Nephron progenitor cell (in vitro differentiated cells): ENCODE data around the gene SERTAD1.

Experiments used
- DNase-seq: peaks from one replicate; pipeline ENCODE4 v3.0.0; 2021
- H3K27ac Mint-ChIP-seq: 2 replicates; pipeline ENCODE4 v1.8.0; 2021; ENCODE audit warnings: mild to moderate bottlenecking, moderate library complexity, mixed read lengths
- H3K27me3 Mint-ChIP-seq: 2 replicates; pipeline ENCODE4 v1.8.0; 2021; ENCODE audit warnings: mild to moderate bottlenecking, low read depth, mixed read lengths; ENCODE audit not compliant: poor library complexity
- H3K36me3 Mint-ChIP-seq: 2 replicates; pipeline ENCODE4 v1.8.0; 2021; ENCODE audit warnings: low read depth, mixed read lengths
- H3K4me1 Mint-ChIP-seq: 2 replicates; pipeline ENCODE4 v1.8.0; 2021; ENCODE audit warnings: mixed read lengths
- H3K4me3 Mint-ChIP-seq: 2 replicates; pipeline ENCODE4 v1.8.0; 2021; ENCODE audit warnings: mild to moderate bottlenecking, moderate library complexity, mixed read lengths
- H3K9me3 Mint-ChIP-seq: 2 replicates; pipeline ENCODE4 v1.8.0; 2021; ENCODE audit warnings: mild to moderate bottlenecking, moderate library complexity, mixed read lengths
- CTCF ChIP-seq: fragments of 200-600 bp; sonication (generic); IDR thresholded peaks from 2 replicates; pipeline ENCODE4 v1.5.0; 2021; ENCODE audit warnings: antibody characterized with exemption

SERTAD1 gene

GRCh38 chr19:40397568-40397906 lies 28.3 kb downstream of the SERTAD1 start:
- no peak for DNase-seq
- no peak overlapping the region for H3K4me3 Mint-ChIP-seq
- H3K27ac Mint-ChIP-seq: no peak overlapping the region
- H3K9me3 Mint-ChIP-seq: no peaks in the 10 kb centered on the region
- peaks cover 29% of the 10 kb centered on the region for H3K4me1 Mint-ChIP-seq
- H3K27me3 Mint-ChIP-seq: peaks cover 15% of the 10 kb centered on the region
- no peaks in the 10 kb centered on the region for H3K36me3 Mint-ChIP-seq
- no peak for TF ChIP-seq CTCF

- DNase-seq: no peak
- Mint-ChIP-seq H3K27me3 (peaks cover 15% of the 10 kb centered on the region), H3K9me3 (no peaks in the 10 kb centered on the region), H3K4me1 (peaks cover 34% of the 10 kb centered on the region), H3K36me3 (no peaks in the 10 kb centered on the region), H3K27ac (no peak overlapping the region), H3K4me3 (no peak overlapping the region)
- TF ChIP-seq CTCF: no peak
These were observed 28.8 kb downstream of the SERTAD1 start for GRCh38 chr19:40396886-40397567.

- no peaks in the 10 kb centered on the region for H3K36me3 Mint-ChIP-seq
- H3K4me3 Mint-ChIP-seq: no peak overlapping the region
- no peak for TF ChIP-seq CTCF
- peaks cover 15% of the 10 kb centered on the region for H3K27me3 Mint-ChIP-seq
- no peaks in the 10 kb centered on the region for H3K9me3 Mint-ChIP-seq
- no peak overlapping the region for H3K27ac Mint-ChIP-seq
- H3K4me1 Mint-ChIP-seq: peaks cover 27% of the 10 kb centered on the region
- DNase-seq: no peak
These were observed 29.8 kb downstream of the SERTAD1 start for GRCh38 chr19:40395956-40396355.

GRCh38 chr19:40394816-40395210 lies 31.0 kb downstream of the SERTAD1 start:
- peaks cover 15% of the 10 kb centered on the region for H3K27me3 Mint-ChIP-seq
- no peaks in the 10 kb centered on the region for H3K9me3 Mint-ChIP-seq
- no peak overlapping the region for H3K27ac Mint-ChIP-seq
- peak; percentile 49 for DNase-seq
- no peak for TF ChIP-seq CTCF
- H3K36me3 Mint-ChIP-seq: no peaks in the 10 kb centered on the region
- no peak overlapping the region for H3K4me3 Mint-ChIP-seq
- H3K4me1 Mint-ChIP-seq: peaks cover 23% of the 10 kb centered on the region

GRCh38 chr19:40393894-40394815 lies 31.6 kb downstream of the SERTAD1 start:
- H3K4me1 Mint-ChIP-seq: peaks cover 16% of the 10 kb centered on the region
- no peak for DNase-seq
- no peak for TF ChIP-seq CTCF
- peaks cover 9% of the 10 kb centered on the region for H3K27me3 Mint-ChIP-seq
- H3K9me3 Mint-ChIP-seq: no peaks in the 10 kb centered on the region
- H3K36me3 Mint-ChIP-seq: no peaks in the 10 kb centered on the region
- no peak overlapping the region for H3K4me3 Mint-ChIP-seq
- H3K27ac Mint-ChIP-seq: no peak overlapping the region
